SK-N-SH (cell line): ENCODE measurements around the gene MAP1B. TPM values are rescaled to one million over a fixed set of nuclear protein-coding genes. Genes with fewer than 3 reads are reported as not detected.

Source experiments
- CTCF ChIA-PET: fragments of 300-600, 350-600 bp; formaldehyde crosslinking; extraction: SDS; loops from one replicate; lab custom pipeline; 2021; lab: Yijun Ruan, JAX
- POLR2A ChIA-PET: fragments of 350-600 bp; sonication (Branson Sonifier 250); formaldehyde crosslinking; extraction: SDS; loops from one replicate; lab custom pipeline; 2020; ENCODE audit warnings: antibody characterized with exemption, inconsistent platforms; lab: Yijun Ruan, JAX
- DNase-seq: peaks from one replicate; pipeline ENCODE4 v3.0.0; 2012
- H2AFZ ChIP-seq: fragments of 200-600 bp; sonication (generic); 2 replicates; pipeline ENCODE4 v1.8.1; 2016; ENCODE audit warnings: antibody characterized with exemption, mild to moderate bottlenecking, low read depth
- H3F3A ChIP-seq: fragments of 200-600 bp; sonication (generic); replicated peaks from 2 replicates; pipeline ENCODE3; 2016; ENCODE audit warnings: antibody characterized with exemption, mild to moderate bottlenecking; ENCODE audit not compliant: insufficient read depth
- H3K27ac ChIP-seq, 2 experiments: fragments of 200-500 bp in 1 of 2; fragments of 200-600 bp in 1 of 2; sonication (Bioruptor generic) in 1 of 2; sonication (generic), shearing (Covaris generic) in 1 of 2; 2 replicates each; pipeline versions ENCODE4 v1.5.1 to v1.6.1; 2014 to 2016; ENCODE audit warnings: low read depth in 2 of 2, inconsistent platforms in 1 of 2, low read length in 1 of 2, mild to moderate bottlenecking in 1 of 2, mixed read lengths in 1 of 2
- H3K27me3 ChIP-seq: fragments of 200-600 bp; sonication (generic), shearing (Covaris generic); 2 replicates; pipeline ENCODE4 v1.6.1; 2016; ENCODE audit warnings: mixed run types; ENCODE audit not compliant: insufficient read depth
- H3K36me3 ChIP-seq, 2 experiments: fragments of 200-500 bp in 1 of 2; fragments of 200-600 bp in 1 of 2; sonication (Bioruptor generic) in 1 of 2; sonication (generic) in 1 of 2; replicated peaks in 1 of 2; 2 replicates each; pipeline versions ENCODE3 to v1.5.1; 2014 to 2016; ENCODE audit warnings: low read length in 1 of 2, mild to moderate bottlenecking in 1 of 2; ENCODE audit not compliant: insufficient read depth in 2 of 2, control insufficient read depth in 1 of 2
- H3K4me1 ChIP-seq, 2 experiments: fragments of 200-500 bp in 1 of 2; fragments of 200-600 bp in 1 of 2; sonication (Bioruptor generic) in 1 of 2; sonication (generic), shearing (Covaris generic) in 1 of 2; 2 replicates each; pipeline versions ENCODE4 v1.5.1 to v1.6.1; 2014 to 2016; ENCODE audit warnings: low read depth in 1 of 2, low read length in 1 of 2, mixed run types in 1 of 2; ENCODE audit not compliant: insufficient read depth in 2 of 2, control insufficient read depth in 1 of 2
- H3K4me2 ChIP-seq: fragments of 200-600 bp; sonication (generic), shearing (Covaris generic); 2 replicates; pipeline ENCODE4 v1.6.1; 2017; ENCODE audit warnings: mixed run types
- H3K4me3 ChIP-seq, 2 experiments: fragments of 200-500 bp in 1 of 2; fragments of 200-600 bp in 1 of 2; sonication (Bioruptor generic) in 1 of 2; sonication (generic), shearing (Covaris generic) in 1 of 2; 2 replicates each; pipeline versions ENCODE4 v1.5.1 to v1.8.1; 2014 to 2016; ENCODE audit warnings: low read depth in 2 of 2, inconsistent platforms in 1 of 2, low read length in 1 of 2, mild to moderate bottlenecking in 1 of 2, mixed read lengths in 1 of 2, moderate library complexity in 1 of 2
- H3K79me2 ChIP-seq: fragments of 200-600 bp; sonication (generic); 2 replicates; pipeline ENCODE4 v1.8.1; 2017; ENCODE audit warnings: mild to moderate bottlenecking; ENCODE audit not compliant: insufficient read depth
- H3K9ac ChIP-seq: fragments of 200-600 bp; sonication (generic); 2 replicates; pipeline ENCODE4 v1.6.1; 2017; ENCODE audit warnings: mixed run types
- H3K9me2 ChIP-seq: fragments of 200-600 bp; sonication (generic); 2 replicates; pipeline ENCODE4 v1.6.1; 2017; ENCODE audit warnings: mixed run types
- H3K9me3 ChIP-seq: fragments of 200-600 bp; sonication (generic); 2 replicates; pipeline ENCODE4 v1.6.1; 2017; ENCODE audit warnings: mixed run types, mild to moderate bottlenecking, moderate library complexity
- H4K20me1 ChIP-seq: fragments of 200-600 bp; sonication (generic); 2 replicates; pipeline ENCODE4 v1.6.1; 2017; ENCODE audit warnings: mild to moderate bottlenecking, mixed run types; ENCODE audit not compliant: insufficient read depth
- EZH2phosphoT487 ChIP-seq: fragments of 200-600 bp; sonication (generic); IDR thresholded peaks from 2 replicates; pipeline ENCODE4 v1.6.1; 2017; ENCODE audit warnings: low read depth, mixed run types, mild to moderate bottlenecking, antibody characterized with exemption, moderate library complexity, borderline replicate concordance
- FOXJ3 ChIP-seq: sonication (generic); formaldehyde crosslinking; IDR thresholded peaks from 2 replicates; pipeline ENCODE4 v1.5.1; 2020; ENCODE audit warnings: mild to moderate bottlenecking, missing genetic modification reagents
- FOXM1 ChIP-seq: IDR thresholded peaks from 2 replicates; pipeline ENCODE4 v1.4.0; 2012; ENCODE audit warnings: low read depth, mild to moderate bottlenecking
- GATA2 ChIP-seq: sonication (generic); formaldehyde crosslinking; IDR thresholded peaks from 2 replicates; pipeline ENCODE4 v1.5.0; 2020; ENCODE audit warnings: mild to moderate bottlenecking, missing genetic modification reagents
- JUND ChIP-seq: IDR thresholded peaks from 2 replicates; pipeline ENCODE4 v1.4.0; 2012
- MAX ChIP-seq: IDR thresholded peaks from 2 replicates; pipeline ENCODE4 v1.4.0; 2012; ENCODE audit warnings: low read depth
- MEF2A ChIP-seq: IDR thresholded peaks from 2 replicates; pipeline ENCODE4 v1.4.0; 2012; ENCODE audit warnings: low read depth, borderline replicate concordance
- MXI1 ChIP-seq: IDR thresholded peaks from 2 replicates; pipeline ENCODE4 v1.6.1; 2012; ENCODE audit warnings: mild to moderate bottlenecking, low read depth, low read length, improper control_type of control experiment
- POLR2AphosphoS5 ChIP-seq: IDR thresholded peaks from 2 replicates; pipeline ENCODE4 v1.6.1; 2012; ENCODE audit warnings: low read depth, low read length
- RAD21 ChIP-seq: IDR thresholded peaks from 2 replicates; pipeline ENCODE4 v1.6.1; 2012; ENCODE audit warnings: mild to moderate bottlenecking, low read length
- RCOR1 ChIP-seq: fragments of 150-350 bp; IDR thresholded peaks from 2 replicates; pipeline ENCODE4 v1.6.1; 2017; ENCODE audit warnings: antibody characterized with exemption, low read length
- REST ChIP-seq: IDR thresholded peaks from 2 replicates; pipeline ENCODE4 v1.6.1; 2012; ENCODE audit warnings: mild to moderate bottlenecking, low read depth, low read length, moderate library complexity
- RFX5 ChIP-seq: IDR thresholded peaks from 2 replicates; pipeline ENCODE4 v1.6.1; 2012; ENCODE audit warnings: mild to moderate bottlenecking, improper control_type of control experiment, low read length
- RXRA ChIP-seq: IDR thresholded peaks from 2 replicates; pipeline ENCODE4 v1.4.0; 2012; ENCODE audit warnings: low read depth, mild to moderate bottlenecking, borderline replicate concordance
- SMC3 ChIP-seq: IDR thresholded peaks from 2 replicates; pipeline ENCODE4 v1.6.1; 2012; ENCODE audit warnings: low read depth, low read length, improper control_type of control experiment
- TAF1 ChIP-seq: IDR thresholded peaks from 2 replicates; pipeline ENCODE4 v1.6.1; 2012; ENCODE audit warnings: low read depth, mild to moderate bottlenecking, low read length, moderate library complexity, borderline replicate concordance
- USF2 ChIP-seq: fragments of 150-350 bp; IDR thresholded peaks from 2 replicates; pipeline ENCODE4 v1.6.1; 2017; ENCODE audit warnings: antibody characterized with exemption, low read length, low read depth, borderline replicate concordance
- WGBS: methylation state at CpG from one replicate; pipeline ENCODE4 v1.1.6; 2017; ENCODE audit warnings: low lambda C conversion rate; 5-methylcytosine and 5-hydroxymethylcytosine counted together
- polyA plus RNA-seq, 3 experiments: library from polyadenylated mRNA; depleted of rRNA; stranded (reverse); fragments of >200 nt; gene quantifications; 2 replicates each; pipeline ENCODE4 v1.2.3, GENCODE V29; 2012
- TF ChIP-seq, protein P1 (sequence below): IDR thresholded peaks from 2 replicates; pipeline ENCODE4 v1.4.0; 2012; ENCODE audit warnings: low read depth, borderline replicate concordance
- TF ChIP-seq, protein P2 (sequence below): fragments of 150-350 bp; IDR thresholded peaks from 2 replicates; pipeline ENCODE4 v1.6.1; 2016; ENCODE audit warnings: mild to moderate bottlenecking, low read depth, low read length

Gene MAP1B
- polyA plus RNA-seq, 1 of the 3 experiments (the other 2 are of a cell fraction) = 47.5 TPM

- TF ChIP-seq USF2 (no peak), RCOR1 (no peak), SMC3 (no peak), FOXM1 (no peak)
Observed at GRCh38 chr5:72225741-72226140, 118.5 kb downstream of the MAP1B start (continued).

- H3K4me3 ChIP-seq = no peak overlapping the region
- no peaks in the 10 kb centered on the region for H4K20me1 ChIP-seq
- H3K4me2 ChIP-seq = no peak overlapping the region
- H3K9me3 ChIP-seq = no peaks in the 10 kb centered on the region
- POLR2A ChIA-PET = no interaction called here
- H3K4me1 ChIP-seq = peaks cover 3 to 10% of the 10 kb centered on the region in 2 experiments; a peak in 3 of 4 replicates
- CTCF ChIA-PET = interaction anchor here (2.6 kb wide), 1 partner anchor 19 kb away, joined by 9 read pairs; no protein-coding TSS in a partner anchor
- DNase-seq = no peak
- 100% methylated on average over 2 of the region's 2 CpGs for WGBS
- no peak overlapping the region for H2AFZ ChIP-seq
- H3K27me3 ChIP-seq = no peaks in the 10 kb centered on the region
- no peak for TF ChIP-seq POLR2AphosphoS5
- TF ChIP-seq GATA2 (CRISPR knock-in tag) = no peak
- TF ChIP-seq, all 33 proteins: peak for 0
- no peak overlapping the region for H3K27ac ChIP-seq
- H3F3A ChIP-seq = peaks cover 5% of the 10 kb centered on the region
- no peak overlapping the region for H3K9ac ChIP-seq
- H3K9me2 ChIP-seq = no peaks in the 10 kb centered on the region
- H3K36me3 ChIP-seq = peaks cover 57 to 59% of the 10 kb centered on the region in 2 experiments
- no peaks in the 10 kb centered on the region; the same call in 1 of the 2 replicates for H3K79me2 ChIP-seq
Observed at GRCh38 chr5:72226950-72227349, 119.7 kb downstream of the MAP1B start.

DNA sequence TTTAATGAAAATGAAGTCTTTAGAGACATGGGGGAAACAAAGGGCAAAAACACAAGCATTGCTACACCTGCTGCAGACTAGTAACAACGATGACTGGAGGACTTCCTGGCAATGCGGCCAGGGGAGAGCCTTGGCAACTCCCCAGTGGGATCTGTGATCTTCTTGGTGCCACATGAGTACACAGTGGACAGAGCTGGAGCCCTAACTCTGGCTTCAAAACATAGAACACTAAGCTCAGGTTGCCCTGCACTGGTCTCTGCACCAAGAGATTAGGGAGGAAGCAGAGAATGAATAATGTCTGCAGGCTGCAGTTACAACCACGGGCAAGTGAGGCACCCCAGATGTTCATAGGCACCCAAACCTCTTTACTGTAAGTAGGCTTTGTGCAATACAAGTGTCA is 121.7 kb downstream of the MAP1B start:
- no peak for TF ChIP-seq RXRA
- TF ChIP-seq, protein P1, sequence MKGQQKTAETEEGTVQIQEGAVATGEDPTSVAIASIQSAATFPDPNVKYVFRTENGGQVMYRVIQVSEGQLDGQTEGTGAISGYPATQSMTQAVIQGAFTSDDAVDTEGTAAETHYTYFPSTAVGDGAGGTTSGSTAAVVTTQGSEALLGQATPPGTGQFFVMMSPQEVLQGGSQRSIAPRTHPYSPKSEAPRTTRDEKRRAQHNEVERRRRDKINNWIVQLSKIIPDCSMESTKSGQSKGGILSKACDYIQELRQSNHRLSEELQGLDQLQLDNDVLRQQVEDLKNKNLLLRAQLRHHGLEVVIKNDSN = no peak
- no peak for TF ChIP-seq JUND
- TF ChIP-seq RFX5 = no peak
- TF ChIP-seq MXI1 = no peak
- TF ChIP-seq POLR2AphosphoS5 = no peak
- TF ChIP-seq TAF1 = no peak
- TF ChIP-seq GATA2 (CRISPR knock-in tag) = no peak
- TF ChIP-seq EZH2phosphoT487 = no peak
- no peak for TF ChIP-seq MAX
- TF ChIP-seq, protein P2, sequence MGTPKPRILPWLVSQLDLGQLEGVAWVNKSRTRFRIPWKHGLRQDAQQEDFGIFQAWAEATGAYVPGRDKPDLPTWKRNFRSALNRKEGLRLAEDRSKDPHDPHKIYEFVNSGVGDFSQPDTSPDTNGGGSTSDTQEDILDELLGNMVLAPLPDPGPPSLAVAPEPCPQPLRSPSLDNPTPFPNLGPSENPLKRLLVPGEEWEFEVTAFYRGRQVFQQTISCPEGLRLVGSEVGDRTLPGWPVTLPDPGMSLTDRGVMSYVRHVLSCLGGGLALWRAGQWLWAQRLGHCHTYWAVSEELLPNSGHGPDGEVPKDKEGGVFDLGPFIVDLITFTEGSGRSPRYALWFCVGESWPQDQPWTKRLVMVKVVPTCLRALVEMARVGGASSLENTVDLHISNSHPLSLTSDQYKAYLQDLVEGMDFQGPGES = no peak
- no peak for TF ChIP-seq REST
- TF ChIP-seq RAD21 = no peak
- no peak for TF ChIP-seq FOXM1
- TF ChIP-seq MEF2A = no peak
- no peak for TF ChIP-seq FOXJ3 (CRISPR knock-in tag)
- Histone ChIP-seq H3K36me3 (peaks cover 42 to 55% of the 10 kb centered on the region in 2 experiments), H3K79me2 (no peaks in the 10 kb centered on the region; the same call in 1 of the 2 replicates), H3K9ac (no peak overlapping the region), H3K4me1 (peaks cover 3 to 10% of the 10 kb centered on the region in 2 experiments), H3K27me3 (no peaks in the 10 kb centered on the region), H3K4me3 (no peak overlapping the region), H3K9me2 (no peaks in the 10 kb centered on the region), H3K27ac (no peak overlapping the region), H3K4me2 (no peak overlapping the region), H3K9me3 (no peaks in the 10 kb centered on the region), H3F3A (peaks cover 15% of the 10 kb centered on the region), H2AFZ (no peak overlapping the region), H4K20me1 (no peaks in the 10 kb centered on the region)
- CTCF ChIA-PET = interaction anchor here (1.0 to 1.7 kb wide), 3 partner anchors 33 to 439 kb away, joined by 3 to 5 read pairs (median 4); no protein-coding TSS in a partner anchor
- no peak for DNase-seq
- POLR2A ChIA-PET = no interaction called here
- 91% methylated on average over 3 of the region's 3 CpGs for WGBS
